HG02884 (cell line): Measurements from ENCODE around the gene TDRD9.

ENCODE experiments used
- ATAC-seq: cut with Tn5 transposase; IDR thresholded peaks from one replicate; pipeline ENCODE4 v1.9.1; 2021; ENCODE audit warnings: mild to moderate bottlenecking, moderate library complexity; ENCODE audit not compliant: unreplicated experiment

Gene TDRD9

DNA sequence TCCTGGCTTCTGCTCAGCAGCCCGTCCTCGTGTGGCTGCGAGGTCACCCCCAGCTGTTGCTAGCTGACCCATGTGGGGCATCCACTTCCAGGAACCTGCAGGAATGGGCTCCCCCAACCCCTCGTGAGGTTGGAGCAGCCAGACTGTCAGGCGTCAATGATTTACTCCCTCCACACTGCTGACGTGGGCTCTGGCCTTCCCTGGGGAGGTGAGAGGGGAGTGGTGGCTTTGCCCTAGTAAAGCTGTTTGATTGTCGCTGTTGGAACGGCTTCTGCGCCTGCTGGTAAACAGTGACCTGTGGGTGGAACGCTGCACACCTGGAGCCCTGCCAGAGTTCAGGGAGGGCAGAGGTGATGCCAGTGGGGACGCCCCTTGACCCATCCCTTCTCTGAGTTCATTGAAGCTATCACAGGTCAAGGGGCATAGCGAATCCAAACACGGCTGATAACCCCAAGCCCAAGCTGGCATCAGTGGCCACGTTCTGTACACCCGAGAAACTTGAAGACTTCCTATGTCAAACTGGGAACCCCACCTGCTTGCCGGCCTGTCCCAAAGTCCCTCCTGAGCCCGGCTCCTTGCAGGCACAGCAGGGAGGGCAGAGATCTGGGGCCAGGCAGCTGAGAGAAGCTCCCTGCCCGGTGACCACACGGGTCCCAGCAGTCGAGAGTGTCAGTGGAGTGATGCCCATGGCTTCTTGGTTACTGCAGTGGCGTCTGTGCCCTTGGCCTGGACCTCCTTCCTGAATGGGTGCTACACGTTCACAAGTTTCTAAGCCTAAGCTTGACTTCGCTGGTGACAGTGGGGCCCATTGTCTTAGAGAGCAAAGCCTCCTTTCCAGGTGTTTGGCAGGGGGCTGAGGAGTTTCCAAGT, 160.0 kb downstream of the TDRD9 start:
- no peak for ATAC-seq

DNA sequence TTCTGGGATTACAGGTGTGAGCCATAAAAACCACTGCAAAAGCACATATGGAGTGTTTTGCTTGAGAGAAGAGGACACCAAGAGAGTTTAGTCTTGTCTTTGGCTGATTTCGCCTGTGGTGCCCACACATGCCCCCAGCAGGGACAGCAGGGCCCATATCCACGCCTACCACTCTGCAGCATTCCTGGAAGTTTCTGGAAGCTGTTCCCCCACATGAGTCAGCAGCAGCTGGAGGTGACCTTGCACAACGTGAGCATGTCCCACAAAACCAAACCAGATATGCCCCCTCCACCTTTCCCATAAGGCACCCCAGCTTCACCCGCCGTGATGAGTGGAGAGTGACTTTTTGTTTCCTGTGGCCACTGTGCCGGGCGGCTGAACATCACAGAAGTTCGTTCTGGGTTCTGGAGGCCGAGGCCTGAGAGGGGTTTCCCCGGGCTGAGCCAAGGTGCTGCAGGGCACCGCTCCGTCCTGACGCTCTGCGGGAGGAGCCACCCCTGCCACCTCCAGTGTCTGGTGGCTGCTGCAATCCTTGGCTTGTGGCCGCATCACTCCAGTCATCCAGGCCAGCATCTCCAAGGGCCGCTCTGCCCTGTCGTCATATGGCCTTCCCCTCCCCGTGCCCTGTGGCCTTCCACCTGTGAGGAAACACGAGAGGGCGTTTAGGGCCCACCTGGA, 162.0 kb downstream of the TDRD9 start:
- ATAC-seq, result no peak

DNA sequence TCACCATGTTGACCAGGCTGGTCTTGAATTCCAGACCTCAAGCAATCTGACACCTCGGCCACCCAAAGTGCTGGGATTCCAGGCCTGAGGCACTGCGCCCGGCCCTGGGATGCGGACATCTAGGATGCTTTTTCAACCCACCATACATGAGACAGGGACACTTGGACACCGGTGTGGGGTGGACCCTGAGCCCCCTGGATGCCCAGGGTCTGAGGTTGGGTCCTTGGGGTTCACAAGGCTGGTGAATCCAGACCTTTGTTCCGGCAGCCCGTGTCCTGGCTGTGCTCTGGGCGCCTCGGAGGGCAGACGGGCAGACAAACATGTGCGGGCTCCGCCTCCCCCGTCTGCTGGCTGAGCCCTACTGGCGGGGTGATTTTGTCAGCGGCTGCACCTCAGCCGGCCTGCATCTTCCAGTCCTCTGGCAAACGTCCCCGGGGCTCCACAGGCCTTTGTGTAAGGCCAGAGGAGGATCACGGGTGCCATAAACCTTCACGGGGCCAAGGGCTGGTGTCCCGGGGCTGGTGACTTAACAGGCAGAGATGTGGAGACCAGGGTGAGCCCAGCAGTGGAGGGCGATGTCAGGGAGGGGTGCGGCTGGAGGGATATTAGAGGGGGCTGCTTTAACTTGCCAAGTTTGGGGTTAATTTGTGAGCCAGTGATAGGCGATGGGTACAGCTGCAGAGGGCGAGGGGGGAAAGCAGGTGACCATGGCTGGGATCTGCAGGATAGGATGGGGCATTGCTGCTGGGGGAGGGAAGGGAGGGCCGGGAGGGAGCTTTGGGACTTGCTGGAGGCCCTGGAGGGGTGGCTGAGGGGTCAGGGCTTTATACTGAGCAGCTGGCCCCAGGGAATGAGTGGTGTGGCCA, 163.0 kb downstream of the TDRD9 start:
- no peak for ATAC-seq

DNA sequence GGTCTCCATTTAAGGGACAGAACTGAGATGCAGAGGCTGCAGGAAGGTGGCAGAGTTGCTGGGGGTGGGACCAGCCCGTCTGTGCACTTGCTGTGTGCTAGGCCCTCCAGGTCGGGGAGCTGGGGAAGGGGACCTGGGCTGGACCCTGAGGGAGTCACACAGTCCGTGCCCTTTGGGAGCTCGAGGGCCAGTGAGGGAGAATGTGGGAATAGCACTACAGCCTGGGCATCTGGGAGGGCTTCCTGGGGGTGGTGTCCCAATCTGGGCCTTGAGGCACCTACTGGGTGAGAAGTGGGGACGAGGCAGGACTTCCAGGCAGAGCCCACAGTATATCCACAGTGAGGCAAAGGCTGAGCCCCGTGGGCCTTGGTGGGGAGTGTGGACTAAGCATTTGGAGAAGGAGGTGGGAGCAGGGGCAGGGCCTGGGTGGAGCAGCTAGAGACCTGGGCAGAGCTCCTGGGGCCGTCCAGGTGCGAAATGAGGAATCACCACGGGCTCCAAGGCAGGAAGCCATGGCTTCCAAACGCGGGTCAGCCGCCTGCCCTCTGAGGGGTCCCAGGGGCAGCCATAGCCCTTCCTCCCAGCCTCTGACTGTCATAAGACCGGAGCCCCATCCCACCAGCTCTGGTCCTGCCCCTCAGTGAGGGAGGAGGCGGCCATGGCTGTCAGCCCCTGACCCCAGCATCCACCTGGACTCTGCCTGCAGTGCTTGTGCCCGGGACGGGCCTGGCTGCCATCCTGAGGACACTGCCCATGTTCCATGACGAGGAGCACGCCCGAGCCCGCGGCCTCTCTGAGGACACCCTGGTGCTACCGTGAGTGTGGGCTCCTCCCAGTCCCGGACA, 163.9 kb downstream of the TDRD9 start:
- no peak for ATAC-seq

- no peak for ATAC-seq
Measured at GRCh38 chr14:104092931-104093365, 164.7 kb downstream of the TDRD9 start.

GRCh38 chr14:104093366-104094055, 165.3 kb downstream of the TDRD9 start:
- ATAC-seq, result no peak

GRCh38 chr14:104094056-104094708, 165.9 kb downstream of the TDRD9 start:
- ATAC-seq, result no peak

DNA sequence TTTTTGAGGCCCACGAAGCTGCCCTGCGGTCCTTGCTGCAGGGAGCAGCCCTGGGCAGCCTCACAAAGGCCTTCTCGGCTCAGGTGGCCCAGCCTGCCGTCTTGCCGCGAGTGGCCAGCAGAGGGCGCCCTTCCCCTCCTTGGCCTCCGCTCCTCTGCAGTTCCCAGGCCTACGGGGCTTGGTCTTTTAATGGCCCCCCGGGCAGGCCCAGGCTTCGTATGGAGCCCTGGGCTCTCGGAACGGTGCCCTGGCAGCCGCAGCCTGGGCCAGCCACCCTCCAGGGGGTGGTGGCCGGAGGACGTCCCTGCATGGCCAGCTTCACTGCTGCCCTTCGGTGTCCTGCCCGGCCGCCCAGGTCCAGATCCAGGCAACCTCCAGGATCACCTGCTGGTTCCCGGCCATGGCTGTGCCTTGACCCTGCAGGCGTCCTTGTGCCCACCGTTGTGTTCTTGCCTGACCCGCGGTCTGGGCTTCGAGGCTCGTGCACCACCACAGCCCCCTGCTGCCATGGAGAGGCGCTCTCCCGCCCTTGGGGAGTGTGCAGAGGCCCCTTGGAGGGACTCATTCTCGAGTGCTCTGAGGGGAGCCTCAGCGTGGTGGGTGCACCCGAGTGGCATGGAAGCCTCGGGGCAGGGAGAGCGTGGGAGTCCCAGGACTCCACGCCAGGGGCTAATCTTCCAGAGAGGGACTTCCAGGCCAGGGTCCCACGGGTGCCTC, 166.6 kb downstream of the TDRD9 start:
- no peak for ATAC-seq

- no peak for ATAC-seq
Measured at GRCh38 chr14:104095426-104096310, 167.4 kb downstream of the TDRD9 start.

DNA sequence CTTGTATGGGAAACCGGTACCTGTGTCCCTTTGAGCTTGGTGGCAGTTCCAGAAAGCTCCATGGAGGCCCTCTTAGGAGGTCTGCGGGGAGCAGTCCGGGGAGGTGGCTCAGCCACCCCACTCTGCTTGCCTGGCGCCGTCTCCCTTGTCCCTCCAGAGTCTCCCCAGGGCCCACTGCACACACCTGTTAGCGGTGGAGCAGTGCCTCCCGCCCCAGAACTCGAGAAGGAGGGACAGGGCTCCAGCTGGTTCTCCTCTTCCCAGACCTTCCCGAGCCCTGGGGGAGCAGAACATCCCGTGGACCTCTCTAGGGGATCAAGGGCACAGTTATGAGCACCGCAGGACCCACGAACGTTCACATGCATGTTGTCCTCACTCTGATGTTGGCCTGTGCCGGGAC, 168.1 kb downstream of the TDRD9 start:
- no peak for ATAC-seq

DNA sequence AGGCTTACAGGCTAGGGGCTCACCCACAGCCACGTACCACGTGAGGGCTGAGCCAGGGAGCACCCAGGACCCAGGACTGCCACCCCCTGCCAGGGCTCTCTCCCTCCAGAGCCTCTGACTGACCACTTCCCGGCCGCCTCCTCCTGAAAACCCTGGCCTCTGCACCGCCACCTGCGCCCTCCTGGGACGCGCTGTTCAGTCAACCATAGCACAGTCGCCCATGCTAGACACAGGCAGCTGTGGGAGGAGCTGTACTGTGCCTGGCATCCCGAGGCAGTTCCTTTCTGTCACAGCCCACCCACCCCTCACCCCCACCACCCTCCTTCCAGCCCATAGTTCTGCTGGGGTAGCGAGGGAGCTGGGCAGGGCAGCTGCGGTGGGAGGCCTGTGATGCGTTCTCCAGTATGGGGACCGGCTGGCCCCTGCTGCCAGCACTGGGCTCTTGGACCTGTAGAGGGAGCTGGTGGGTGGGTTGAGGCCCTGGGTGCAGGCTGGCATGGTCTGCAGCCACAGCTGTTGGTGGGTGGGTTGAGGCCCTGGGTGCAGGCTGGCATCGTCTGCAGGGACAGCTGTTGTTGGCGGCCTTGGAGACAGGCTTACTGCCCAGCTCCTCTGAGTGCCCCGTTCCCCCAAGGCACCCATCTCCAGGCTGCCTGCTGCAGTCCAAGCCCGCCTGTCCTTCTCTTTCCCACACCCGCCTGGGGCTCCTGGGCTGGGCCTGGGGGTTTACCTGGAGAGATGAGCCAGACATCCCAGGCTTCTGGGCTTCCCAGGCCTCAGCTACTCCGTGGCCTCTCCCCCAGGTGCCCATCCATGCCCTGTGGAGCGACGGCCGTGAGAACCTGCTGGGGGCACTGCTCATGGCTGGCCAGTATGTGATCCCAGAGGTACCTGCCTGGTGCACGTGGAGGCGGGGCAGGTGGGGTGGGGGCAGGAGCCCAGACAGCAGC, 168.8 kb downstream of the TDRD9 start:
- no peak for ATAC-seq

DNA sequence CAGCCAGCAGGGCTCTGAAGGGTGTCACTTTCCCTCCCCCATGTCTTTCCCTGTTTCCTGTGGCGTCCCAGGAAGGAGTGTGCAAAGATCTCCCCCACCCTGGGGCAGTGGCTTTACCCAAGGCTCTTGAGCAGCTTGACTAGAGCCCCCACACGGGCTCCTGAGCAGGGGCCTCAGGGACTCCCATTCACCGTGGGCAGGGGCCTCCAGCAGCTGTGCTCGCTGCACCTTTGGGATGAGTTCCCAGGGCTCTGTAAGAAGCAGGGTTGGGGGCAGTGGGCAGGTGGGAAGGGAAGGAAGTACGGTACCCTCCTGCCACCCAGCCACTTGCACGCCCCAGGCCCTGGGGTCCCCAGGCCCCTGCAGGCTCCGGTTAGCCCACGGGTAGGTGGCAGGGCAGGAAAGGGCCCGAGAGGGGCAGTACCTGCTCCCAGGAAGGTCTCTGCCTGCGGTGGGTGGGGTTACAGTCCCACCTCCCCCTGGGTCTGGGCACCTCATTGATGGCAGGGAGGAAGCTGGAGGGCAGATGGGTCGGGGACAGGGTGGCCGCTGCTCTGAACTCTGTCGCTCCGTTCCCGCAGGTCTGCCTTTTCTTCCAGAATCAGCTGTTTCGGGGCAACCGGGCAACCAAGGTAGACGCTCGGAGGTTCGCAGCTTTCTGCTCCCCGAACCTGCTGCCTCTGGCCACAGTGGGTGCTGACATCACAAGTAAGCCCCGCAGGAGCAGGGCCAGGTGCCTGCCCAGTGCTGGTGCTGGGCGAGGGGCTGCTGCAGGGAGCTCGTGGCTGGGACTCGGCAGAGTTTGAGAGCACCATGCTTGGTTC, 170.2 kb downstream of the TDRD9 start:
- no peak for ATAC-seq

GRCh38 chr14:104099096-104100041, 171.1 kb downstream of the TDRD9 start:
- no peak for ATAC-seq
